H1 (cell line): ENCODE measurements around the gene FARSB. TPM values are rescaled to one million over a fixed set of nuclear protein-coding genes. Genes with fewer than 3 reads are reported as not detected.

Source experiments
- CTCF ChIA-PET: fragments of 300-600 bp; sonication (Branson Sonifier 250); formaldehyde crosslinking; loops from one replicate; lab custom pipeline; 2021; ENCODE audit not compliant: partially characterized antibody; lab: Charles Lee
- POLR2A ChIA-PET: fragments of 300-600 bp; sonication (Branson Sonifier 250); formaldehyde crosslinking; loops from one replicate; lab custom pipeline; 2021; ENCODE audit warnings: inconsistent platforms; ENCODE audit not compliant: partially characterized antibody; lab: Charles Lee
- DNase-seq, 2 experiments: peaks; one replicate each; pipeline versions ENCODE4 v3.0.0 to v3.0.0-alpha.2; 2010 to 2022; ENCODE audit warnings: low spot score in 2 of 2, low read depth in 1 of 2, mixed read lengths in 1 of 2
- FAIRE-seq: peaks from 2 replicates; lab custom pipeline; 2011; peaks lifted over from hg19 to GRCh38; lab: Jason Lieb, UNC
- H2AFZ ChIP-seq: 2 replicates; pipeline ENCODE4 v1.8.1; 2012; ENCODE audit warnings: low read length, inconsistent platforms
- H2AK5ac ChIP-seq: 2 replicates; pipeline ENCODE4 v1.6.1; 2013; ENCODE audit warnings: low read depth, low read length
- H2BK120ac ChIP-seq: replicated peaks from 2 replicates; pipeline ENCODE3; 2013; ENCODE audit warnings: low read depth, low read length, inconsistent platforms
- H2BK12ac ChIP-seq: 2 replicates; pipeline ENCODE4 v1.6.1; 2013; ENCODE audit warnings: low read depth, low read length
- H2BK15ac ChIP-seq: 2 replicates; pipeline ENCODE4 v1.6.1; 2013; ENCODE audit warnings: low read length
- H2BK20ac ChIP-seq: 2 replicates; pipeline ENCODE4 v1.6.1; 2013; ENCODE audit warnings: low read length
- H2BK5ac ChIP-seq: 2 replicates; pipeline ENCODE4 v1.6.1; 2013; ENCODE audit warnings: low read depth, low read length
- H3K14ac ChIP-seq: 2 replicates; pipeline ENCODE4 v1.6.1; 2013; ENCODE audit warnings: inconsistent platforms; ENCODE audit not compliant: insufficient read length
- H3K18ac ChIP-seq: 2 replicates; pipeline ENCODE4 v1.6.1; 2013; ENCODE audit warnings: low read length; ENCODE audit errors: extremely low read depth
- H3K23ac ChIP-seq: 2 replicates; pipeline ENCODE4 v1.6.1; 2013; ENCODE audit warnings: inconsistent platforms; ENCODE audit not compliant: insufficient read length
- H3K23me2 ChIP-seq: 2 replicates; pipeline ENCODE4 v1.6.1; 2013; ENCODE audit warnings: low read depth, low read length
- H3K27ac ChIP-seq: 2 replicates; pipeline ENCODE4 v1.6.1; 2011; ENCODE audit warnings: low read depth, low read length, inconsistent platforms
- H3K27me3 ChIP-seq, 4 experiments: replicated peaks in 1 of 4; 1 replicate in 1 of 4; 2 replicates in 3 of 4; pipeline versions ENCODE4 v1.6.1 to v1.8.1; 2011 to 2013; ENCODE audit warnings: low read length in 3 of 4, mild to moderate bottlenecking in 3 of 4, inconsistent platforms in 2 of 4, mixed read lengths in 2 of 4, moderate library complexity in 1 of 4; ENCODE audit not compliant: control insufficient read depth in 3 of 4, insufficient read depth in 3 of 4; ENCODE audit errors: extremely low read depth in 1 of 4
- H3K36me3 ChIP-seq, 4 experiments: 2 replicates each; pipeline versions ENCODE4 v1.6.1 to v1.8.1; 2011 to 2013; ENCODE audit warnings: mild to moderate bottlenecking in 4 of 4, low read length in 3 of 4, moderate library complexity in 2 of 4, control low read depth in 1 of 4, inconsistent platforms in 1 of 4; ENCODE audit not compliant: insufficient read depth in 4 of 4, control insufficient read depth in 2 of 4
- H3K4ac ChIP-seq: replicated peaks from 2 replicates; pipeline ENCODE3; 2013; ENCODE audit warnings: low read length, low read depth, mixed read lengths, inconsistent platforms; ENCODE audit not compliant: insufficient read length
- H3K4me1 ChIP-seq, 4 experiments: replicated peaks in 1 of 4; 1 replicate in 1 of 4; 2 replicates in 3 of 4; pipeline versions ENCODE4 v1.6.1 to v1.8.1; 2011 to 2013; ENCODE audit warnings: low read length in 3 of 4, inconsistent platforms in 2 of 4, mixed read lengths in 1 of 4; ENCODE audit not compliant: insufficient read depth in 4 of 4, control insufficient read depth in 3 of 4
- H3K4me2 ChIP-seq, 2 experiments: 2 replicates each; pipeline versions ENCODE4 v1.6.1 to v1.8.1; 2011 to 2013; ENCODE audit warnings: low read depth in 2 of 2, low read length in 2 of 2, control low read depth in 1 of 2, inconsistent platforms in 1 of 2, mild to moderate bottlenecking in 1 of 2; ENCODE audit not compliant: insufficient read depth in 1 of 2
- H3K4me3 ChIP-seq, 4 experiments: fragments of 200-600, 300-600 bp in 1 of 4; sonication (generic), shearing (Covaris generic), sonication (Bioruptor Twin) in 1 of 4; 2 replicates each; pipeline versions ENCODE4 v1.5.1 to v1.8.1; 2011 to 2016; ENCODE audit warnings: low read length in 4 of 4, low read depth in 3 of 4, control low read depth in 2 of 4, inconsistent platforms in 2 of 4, mild to moderate bottlenecking in 2 of 4, mixed read lengths in 1 of 4, moderate library complexity in 1 of 4; ENCODE audit not compliant: insufficient read depth in 2 of 4; ENCODE audit errors: extremely low read depth in 1 of 4
- H3K56ac ChIP-seq: replicated peaks from 2 replicates; pipeline ENCODE3; 2013; ENCODE audit warnings: low read depth, mild to moderate bottlenecking, mixed read lengths, low read length, inconsistent platforms; ENCODE audit not compliant: insufficient read length
- H3K79me1 ChIP-seq: 2 replicates; pipeline ENCODE4 v1.6.1; 2013; ENCODE audit warnings: low read depth, low read length, control low read depth
- H3K79me2 ChIP-seq, 2 experiments: 2 replicates each; pipeline versions ENCODE4 v1.6.1 to v1.8.1; 2012 to 2013; ENCODE audit warnings: low read length in 2 of 2, mild to moderate bottlenecking in 2 of 2, inconsistent platforms in 1 of 2; ENCODE audit not compliant: insufficient read depth in 2 of 2, control insufficient read depth in 1 of 2
- H3K9ac ChIP-seq, 4 experiments: replicated peaks in 1 of 4; 1 replicate in 1 of 4; 2 replicates in 3 of 4; pipeline versions ENCODE4 v1.6.1 to v1.8.1; 2011 to 2013; ENCODE audit warnings: low read depth in 3 of 4, low read length in 3 of 4, control low read depth in 2 of 4, mild to moderate bottlenecking in 2 of 4, moderate library complexity in 2 of 4, inconsistent platforms in 1 of 4; ENCODE audit errors: extremely low read depth in 1 of 4
- H3K9me3 ChIP-seq, 2 experiments: 2 replicates each; pipeline versions ENCODE4 v1.6.1 to v1.8.1; 2012 to 2013; ENCODE audit warnings: mild to moderate bottlenecking in 2 of 2, moderate library complexity in 2 of 2, control low read depth in 1 of 2, inconsistent platforms in 1 of 2, low read depth in 1 of 2, low read length in 1 of 2, mixed read lengths in 1 of 2; ENCODE audit not compliant: insufficient read depth in 2 of 2
- H4K20me1 ChIP-seq, 2 experiments: replicated peaks in 1 of 2; 2 replicates each; pipeline versions ENCODE3 to v1.8.1; 2011 to 2013; ENCODE audit warnings: inconsistent platforms in 2 of 2, low read length in 2 of 2, mild to moderate bottlenecking in 1 of 2; ENCODE audit not compliant: insufficient read depth in 2 of 2, control insufficient read depth in 1 of 2
- H4K5ac ChIP-seq: 2 replicates; pipeline ENCODE4 v1.6.1; 2013; ENCODE audit warnings: low read length, low read depth, mixed read lengths, inconsistent platforms; ENCODE audit not compliant: insufficient read length
- H4K8ac ChIP-seq: 2 replicates; pipeline ENCODE4 v1.8.0; 2013; ENCODE audit warnings: mild to moderate bottlenecking, moderate library complexity, low read length, inconsistent platforms; ENCODE audit not compliant: insufficient read depth; ENCODE audit errors: extremely low read depth
- H4K91ac ChIP-seq: replicated peaks from 2 replicates; pipeline ENCODE3; 2013; ENCODE audit warnings: low read length, mixed read lengths, inconsistent platforms; ENCODE audit not compliant: insufficient read length
- CTCF ChIP-seq, 3 experiments: IDR thresholded peaks; 1 replicate in 2 of 3; 2 replicates in 1 of 3; pipeline versions ENCODE4 v1.5.1 to v1.6.1; 2011; ENCODE audit warnings: low read length in 3 of 3, mild to moderate bottlenecking in 3 of 3, inconsistent platforms in 2 of 3, low read depth in 1 of 3, moderate library complexity in 1 of 3; ENCODE audit not compliant: insufficient read depth in 1 of 3; ENCODE audit errors: control extremely low read depth in 1 of 3
- GABPA ChIP-seq: IDR thresholded peaks from 2 replicates; pipeline ENCODE4 v1.6.1; 2011; ENCODE audit warnings: mild to moderate bottlenecking, low read length, moderate library complexity, borderline replicate concordance; ENCODE audit not compliant: insufficient read depth
- HDAC6 ChIP-seq: IDR thresholded peaks from one replicate; pipeline ENCODE4 v1.7.1; 2012; ENCODE audit warnings: low read depth, mild to moderate bottlenecking, inconsistent platforms, low read length, moderate library complexity
- SIRT6 ChIP-seq: IDR thresholded peaks from one replicate; pipeline ENCODE4 v1.7.1; 2012; ENCODE audit warnings: low read length, inconsistent platforms
- SP2 ChIP-seq: IDR thresholded peaks from 2 replicates; pipeline ENCODE4 v1.6.1; 2012; ENCODE audit warnings: mild to moderate bottlenecking, low read length, inconsistent platforms
- TEAD4 ChIP-seq: IDR thresholded peaks from 2 replicates; pipeline ENCODE4 v1.6.1; 2012; ENCODE audit warnings: low read depth, low read length, inconsistent platforms, mixed read lengths
- WGBS, 2 experiments: shearing (Covaris generic) in 1 of 2; methylation state at CpG; one replicate each; pipeline versions ENCODE4 v1.1.6 to v1.1.7; 2013 to 2015; ENCODE audit warnings: low lambda C conversion rate in 2 of 2, mixed read lengths in 2 of 2, inconsistent platforms in 1 of 2, low coverage in 1 of 2, missing lambda C conversion rate in 1 of 2; ENCODE audit not compliant: insufficient replicate concordance in 2 of 2, insufficient coverage in 1 of 2, insufficient read length in 1 of 2; ENCODE audit errors: extremely low coverage in 1 of 2, missing lambda C conversion rate in 1 of 2; 5-methylcytosine and 5-hydroxymethylcytosine counted together
- polyA plus RNA-seq, 7 experiments: library from polyadenylated mRNA; depleted of rRNA in 3 of 7; stranded (reverse) in 5 of 7; unstranded in 2 of 7; fragments of >200 nt in 5 of 7; fragments of 200-250 nt in 2 of 7; gene quantifications; 1 replicate in 5 of 7; 2 replicates in 1 of 7; 4 replicates in 1 of 7; pipeline versions ENCODE4 v1.2.1 to v1.2.3, GENCODE V29; 2011 to 2013; ENCODE audit warnings: missing spikeins in 2 of 7, mixed read lengths in 2 of 7
- total RNA-seq: library from RNA; stranded (reverse); fragmentation: NEBNext Ultra II Directional; extraction: Animal tissue kit (Norgen Biotek cat#: 25700); gene quantifications from 2 replicates; pipeline ENCODE4 v1.2.1, GENCODE V29; 2021

The FARSB gene
- total and polyA plus RNA-seq, 2 of the 8 experiments (the other 6 are each of a cell fraction or from before 2014, with no cell fraction given) = 21.0 to 37.9 TPM

DNA sequence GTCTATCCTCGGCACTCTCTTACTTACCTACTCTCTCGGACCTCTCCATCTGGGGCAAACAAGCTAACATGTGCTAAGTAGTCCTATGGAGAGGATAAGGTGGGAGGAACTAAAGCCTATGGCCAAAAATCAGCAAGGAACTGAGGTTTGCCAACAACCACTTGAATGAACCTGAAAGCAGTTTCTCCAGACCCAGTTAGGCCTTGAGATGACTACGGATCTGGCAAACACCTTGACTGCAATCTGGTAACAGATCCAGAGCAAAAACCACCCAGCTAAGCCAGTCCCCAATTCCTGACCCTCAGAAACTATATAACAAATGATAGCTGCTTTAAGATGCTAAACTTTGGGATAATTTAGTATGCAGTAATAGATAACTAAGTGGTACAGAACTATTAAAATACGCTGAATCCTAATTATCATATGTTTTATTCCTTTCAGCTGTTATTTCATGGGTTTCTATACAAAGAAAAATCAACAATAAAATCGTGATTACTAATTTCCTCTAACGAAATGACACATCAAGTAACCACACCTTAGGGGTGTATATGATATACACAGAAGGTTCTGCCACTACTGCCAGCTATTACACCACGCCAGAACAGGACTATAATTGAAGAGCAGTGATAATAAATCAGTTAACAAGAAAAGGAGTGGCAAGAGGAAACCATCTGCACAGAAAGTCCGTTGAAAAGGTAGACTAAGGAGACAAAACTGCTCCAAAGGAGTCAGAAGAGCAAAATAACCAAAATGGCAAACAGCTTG is 3.2 kb downstream of the FARSB start:
- no peak overlapping the region for H3K18ac ChIP-seq
- peaks cover 0 to 11% (median 5%) of the 10 kb centered on the region in 4 experiments; a peak in 6 of 8 replicates for H3K36me3 ChIP-seq
- no peak overlapping the region for H4K8ac ChIP-seq
- H3K27ac ChIP-seq = no peak overlapping the region
- no peak overlapping the region for H2BK120ac ChIP-seq
- peaks cover 4% of the 10 kb centered on the region for H3K23me2 ChIP-seq
- H3K27me3 ChIP-seq = no peaks in the 10 kb centered on the region
- H3K4me2 ChIP-seq = no peak overlapping the region
- no peak overlapping the region for H3K4ac ChIP-seq
- peaks cover 4% of the 10 kb centered on the region; the same call in 1 of the 2 replicates for H3K79me1 ChIP-seq
- DNase-seq (no peak), FAIRE-seq (no peak)
- no peak overlapping the region for H4K5ac ChIP-seq
- H3K9me3 ChIP-seq = no peaks in the 10 kb centered on the region
- peaks cover 5 to 80% of the 10 kb centered on the region in 2 experiments for H3K79me2 ChIP-seq
- ChIA-PET POLR2A (interaction anchor here (0.8 kb wide), 1 partner anchor 11 kb away, joined by 3 read pairs; no protein-coding TSS in a partner anchor), CTCF (interaction anchor here (0.6 to 1.4 kb wide), 4 partner anchors 13 to 286 kb away, joined by 3 read pairs; no protein-coding TSS in a partner anchor)
- no peak overlapping the region for H2BK5ac ChIP-seq
- WGBS, 2 experiments = 89% methylated on average over 8 of the region's 8 CpGs; no CpG with 5 or more reads in 1 of the 2 experiments
- H3K4me1 ChIP-seq = peaks cover 0 to 3% (median under 1%) of the 10 kb centered on the region in 4 experiments; a peak in 2 of 7 replicates
- no peak overlapping the region for H3K4me3 ChIP-seq
- no peak overlapping the region for H2BK12ac ChIP-seq
- H3K23ac ChIP-seq = no peak overlapping the region
- no peak overlapping the region for H2BK15ac ChIP-seq
- H2AFZ ChIP-seq = no peak overlapping the region
- H3K9ac ChIP-seq = no peak overlapping the region
- H3K56ac ChIP-seq = no peak overlapping the region
- no peak overlapping the region for H4K91ac ChIP-seq
- H2AK5ac ChIP-seq = no peak overlapping the region
- no peak overlapping the region for H2BK20ac ChIP-seq
- no peak overlapping the region for H3K14ac ChIP-seq
- H4K20me1 ChIP-seq = peaks cover 3 to 9% of the 10 kb centered on the region in 2 experiments
- TF ChIP-seq CTCF (IDR thresholded peaks at IDR 0.05; ENCODE audit: control extremely low read depth in 1 of 3, insufficient read depth in 1 of 3, low read depth in 1 of 3, low read length in 3 of 3) (no peak), SP2 (no peak), GABPA (no peak), TEAD4 (no peak), SIRT6 (no peak), HDAC6 (no peak)
